Measurements from ENCODE around the gene WDR93. TPM values are rescaled to one million over a fixed set of nuclear protein-coding genes. Genes with fewer than 3 reads are reported as not detected.

WDR93 gene
- 0.07 to 0.25 TPM (median 0.19 TPM) in 5 replicates for total RNA-seq (2022; extraction: Qiagen RNA extraction)

GRCh38 chr15:89690276-89691218, at the start of gene WDR93, which contains the start of gene PEX11A:
WDR93 (plus strand) TSS chr15:89690811; CDS start chr15:89701747, 10,936 bp downstream.
PEX11A (minus strand) TSS chr15:89690754; CDS start chr15:89690632, 122 bp downstream.

GRCh38 chr15:89654847-89655805, 35.5 kb upstream of the WDR93 start, which contains the start of gene KIF7:
KIF7 (minus strand) TSS chr15:89655467; CDS start chr15:89652930, 2,537 bp downstream.

GRCh38 chr15:89679212-89679611, 11.4 kb upstream of the WDR93 start, which contains the start of gene PLIN1:
PLIN1 (minus strand) TSS chr15:89679367; CDS start chr15:89677489, 1,878 bp downstream.

DNA sequence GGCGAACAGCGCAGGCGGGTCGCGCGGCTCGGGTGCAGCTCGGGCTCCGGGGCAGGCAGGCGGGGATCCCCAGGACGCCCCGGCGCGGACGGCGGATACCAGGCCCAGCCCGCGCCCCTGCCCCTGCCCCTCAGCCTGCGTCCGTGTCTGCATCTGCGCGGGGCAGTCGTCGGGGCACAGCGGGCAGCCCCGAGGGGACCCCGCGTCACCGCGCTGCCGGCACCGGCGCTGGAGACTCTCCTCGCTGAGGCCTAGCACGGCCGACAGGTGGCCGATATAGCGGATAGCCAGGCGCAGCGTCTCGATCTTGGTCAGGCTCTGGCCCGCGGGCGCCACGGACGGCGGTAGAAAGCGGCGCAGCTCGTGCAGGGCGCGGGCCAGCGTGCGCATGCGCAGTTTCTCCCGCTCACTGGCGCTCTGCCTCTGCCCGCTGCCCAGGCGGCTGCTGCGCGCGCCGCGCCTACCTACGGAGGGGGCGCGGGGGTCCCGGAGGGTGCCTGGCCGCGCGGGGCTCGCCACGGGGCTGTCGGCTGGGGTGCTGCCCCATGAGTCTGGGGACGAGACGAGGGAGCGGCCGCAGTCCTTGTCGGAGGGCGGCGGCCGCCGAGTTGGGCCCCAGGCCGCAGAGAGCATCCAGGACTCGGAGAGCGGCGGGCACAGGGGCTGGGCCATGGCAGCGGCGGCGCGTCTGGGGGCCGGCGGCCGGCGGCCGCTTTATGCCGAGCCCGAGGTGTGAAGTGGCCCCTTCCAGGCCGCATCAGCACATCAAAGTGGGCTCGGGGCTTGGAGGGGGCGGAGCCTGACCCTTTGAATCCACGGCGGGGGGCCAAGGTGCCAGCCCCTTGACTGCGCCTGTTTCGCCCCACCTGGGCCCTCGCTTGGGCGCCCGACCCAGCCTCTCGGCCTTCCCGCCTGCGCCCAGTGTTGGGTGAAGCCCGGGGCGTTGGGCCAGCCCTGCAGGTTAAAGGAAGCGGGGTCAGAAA, 60.2 kb downstream of the WDR93 start, which contains the start of gene MESP1:
Gene MESP1 (minus strand): TSS at position 690 of the 983 bp plus-strand sequence. CDS start 18 bp downstream, at position 672.

DNA sequence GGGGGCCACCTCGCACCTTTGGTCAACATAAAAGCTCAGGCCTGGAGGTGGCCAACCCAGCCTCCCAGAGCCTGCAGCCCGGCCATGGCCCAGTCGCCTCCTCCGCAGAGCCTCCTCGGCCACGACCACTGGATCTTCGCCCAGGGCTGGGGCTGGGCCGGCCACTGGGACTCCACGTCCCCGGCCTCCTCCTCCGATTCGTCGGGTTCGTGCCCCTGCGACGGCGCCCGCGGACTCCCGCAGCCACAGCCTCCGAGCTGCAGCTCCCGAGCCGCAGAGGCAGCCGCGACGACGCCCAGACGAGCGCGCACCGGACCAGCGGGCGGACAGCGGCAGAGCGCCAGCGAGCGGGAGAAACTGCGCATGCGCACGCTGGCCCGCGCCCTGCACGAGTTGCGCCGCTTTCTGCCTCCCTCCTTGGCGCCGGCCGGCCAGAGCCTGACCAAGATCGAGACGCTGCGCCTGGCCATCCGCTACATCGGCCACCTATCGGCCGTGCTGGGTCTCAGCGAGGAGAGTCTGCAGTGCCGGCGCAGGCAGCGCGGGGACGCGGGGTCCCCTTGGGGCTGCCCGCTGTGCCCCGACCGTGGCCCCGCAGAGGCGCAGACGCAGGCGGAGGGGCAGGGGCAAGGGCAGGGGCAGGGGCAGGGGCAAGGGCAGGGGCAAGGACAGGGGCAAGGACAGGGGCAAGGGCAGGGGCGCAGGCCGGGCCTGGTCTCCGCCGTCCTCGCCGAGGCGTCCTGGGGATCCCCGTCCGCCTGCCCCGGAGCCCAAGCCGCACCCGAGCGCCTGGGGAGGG, 85.9 kb downstream of the WDR93 start, which contains the start of gene MESP2:
Gene MESP2 (plus strand): TSS at position 59 of the 799 bp plus-strand sequence. CDS start 26 bp downstream, at position 85.

Other genes starting within 250 kb of the WDR93 start
- gene RHCG, start 194.2 kb upstream of the WDR93 start, total RNA-seq (2022; extraction: Qiagen RNA extraction) = 35.5 to 49.8 TPM (median 39.6 TPM) in 5 replicates
- gene TICRR, start 115.3 kb upstream of the WDR93 start, total RNA-seq (2022; extraction: Qiagen RNA extraction) = 10.9 to 13.5 TPM (median 12.0 TPM) in 5 replicates
- gene KIF7, start 35.3 kb upstream of the WDR93 start, total RNA-seq (2022; extraction: Qiagen RNA extraction) = 3.2 to 5.0 TPM (median 4.4 TPM) in 5 replicates
- gene PLIN1, start 11.4 kb upstream of the WDR93 start, total RNA-seq (2022; extraction: Qiagen RNA extraction) = 0.06 to 0.17 TPM (median 0.14 TPM) in 4 of 5 replicates, not detected in the other
- gene PEX11A, start 57 bp upstream of the WDR93 start, total RNA-seq (2022; extraction: Qiagen RNA extraction) = 6.2 to 9.3 TPM (median 7.9 TPM) in 5 replicates
- gene MESP1, start 60.4 kb downstream of the WDR93 start, total RNA-seq (2022; extraction: Qiagen RNA extraction) = 1.7 to 8.1 TPM (median 5.5 TPM) in 5 replicates
- 0.27 to 0.72 TPM (median 0.46 TPM) in 5 replicates for gene MESP2, start 85.5 kb downstream of the WDR93 start, total RNA-seq (2022; extraction: Qiagen RNA extraction)
- 63.9 to 92.0 TPM (median 75.4 TPM) in 5 replicates for gene ANPEP, start 124.0 kb downstream of the WDR93 start, total RNA-seq (2022; extraction: Qiagen RNA extraction)
- gene AP3S2, start 203.2 kb downstream of the WDR93 start, total RNA-seq (2022; extraction: Qiagen RNA extraction) = 33.2 to 62.5 TPM (median 38.2 TPM) in 5 replicates
- 10.1 to 14.3 TPM (median 11.4 TPM) in 5 replicates for gene ARPIN, start 222.1 kb downstream of the WDR93 start, total RNA-seq (2022; extraction: Qiagen RNA extraction)